SK-N-SH treated with all-trans-retinoic acid at 6 μM for 48 hours (cell line): ENCODE measurements around the gene MAPK1IP1L.
A peak's percentile ranks its signal among the peaks of the same experiment; 100 is the strongest.
"Not testable (repeated sequence)": the region's sequence is repeated elsewhere in the genome, so short reads cannot be mapped to it uniquely, and the experiment has no call there.

Source experiments
- ATAC-seq: fragments of 200-7000 bp; cut with Tn5 transposase; 3 replicates; pipeline ENCODE4 v1.9.1; 2020; ENCODE audit warnings: mild to moderate bottlenecking, moderate library complexity
- ARNTL ChIP-seq: fragments of 450-650 bp; formaldehyde crosslinking; IDR thresholded peaks from 2 replicates; pipeline ENCODE4 v1.5.0; 2020; ENCODE audit warnings: low read depth, mild to moderate bottlenecking, moderate library complexity, borderline replicate concordance
- BACH2 ChIP-seq: fragments of 250-450 bp; sonication (Bioruptor Pico); IDR thresholded peaks from 2 replicates; pipeline ENCODE4 v1.9.0; 2021; ENCODE audit warnings: mild to moderate bottlenecking, borderline replicate concordance
- CREB5 ChIP-seq: fragments of 250-450 bp; sonication (Bioruptor Pico); IDR thresholded peaks from 2 replicates; pipeline ENCODE4 v1.5.1; 2020; ENCODE audit warnings: low read depth, mild to moderate bottlenecking, moderate library complexity
- CSDC2 ChIP-seq: fragments of 250-450 bp; sonication (Bioruptor Pico); IDR thresholded peaks from 2 replicates; pipeline ENCODE4 v1.5.0; 2020; ENCODE audit warnings: mild to moderate bottlenecking, moderate library complexity
- CSRNP3 ChIP-seq: fragments of 250-450 bp; sonication (Bioruptor Pico); IDR thresholded peaks from 2 replicates; pipeline ENCODE4 v1.5.1; 2021; ENCODE audit warnings: mild to moderate bottlenecking, moderate library complexity
- ESRRG ChIP-seq: fragments of 250-450 bp; sonication (Bioruptor Pico); IDR thresholded peaks from 2 replicates; pipeline ENCODE4 v1.6.1; 2021; ENCODE audit warnings: mild to moderate bottlenecking
- GLIS3 ChIP-seq: fragments of 250-450 bp; sonication (Bioruptor Pico); IDR thresholded peaks from 2 replicates; pipeline ENCODE4 v1.5.0; 2020; ENCODE audit warnings: mild to moderate bottlenecking, moderate library complexity
- ISL1 ChIP-seq: fragments of 250-450 bp; sonication (Bioruptor Pico); IDR thresholded peaks from 2 replicates; pipeline ENCODE4 v2.1.2; 2022; ENCODE audit warnings: mild to moderate bottlenecking, moderate library complexity
- OSR1 ChIP-seq: fragments of 250-450 bp; sonication (Bioruptor Pico); IDR thresholded peaks from 2 replicates; pipeline ENCODE4 v1.8.0; 2022; ENCODE audit warnings: moderate library complexity, mild to moderate bottlenecking, inconsistent platforms
- PATZ1 ChIP-seq: fragments of 250-450 bp; sonication (Bioruptor Pico); IDR thresholded peaks from 2 replicates; pipeline ENCODE4 v1.8.0; 2020; ENCODE audit warnings: mild to moderate bottlenecking, moderate library complexity, borderline replicate concordance
- POU6F1 ChIP-seq: fragments of 250-450 bp; sonication (Bioruptor Pico); IDR thresholded peaks from 2 replicates; pipeline ENCODE4 v1.8.0; 2021; ENCODE audit warnings: low read depth, mild to moderate bottlenecking, moderate library complexity, borderline replicate concordance
- PPARA ChIP-seq: fragments of 250-450 bp; sonication (Bioruptor Pico); IDR thresholded peaks from 2 replicates; pipeline ENCODE4 v1.5.0; 2020; ENCODE audit warnings: mild to moderate bottlenecking, borderline replicate concordance
- RARB ChIP-seq: fragments of 250-450 bp; sonication (Bioruptor Pico); IDR thresholded peaks from 2 replicates; pipeline ENCODE4 v1.8.0; 2021; ENCODE audit warnings: mild to moderate bottlenecking, moderate library complexity
- SNAI2 ChIP-seq: fragments of 250-450 bp; sonication (Bioruptor Pico); IDR thresholded peaks from 2 replicates; pipeline ENCODE4 v1.5.0; 2020; ENCODE audit warnings: mild to moderate bottlenecking, moderate library complexity
- TSHZ2 ChIP-seq: fragments of 250-450 bp; sonication (Bioruptor Pico); IDR thresholded peaks from 2 replicates; pipeline ENCODE4 v1.5.0; 2020; ENCODE audit warnings: mild to moderate bottlenecking, moderate library complexity
- ZC3H10 ChIP-seq: fragments of 250-450 bp; sonication (Bioruptor Pico); IDR thresholded peaks from 2 replicates; pipeline ENCODE4 v1.5.1; 2021; ENCODE audit warnings: mild to moderate bottlenecking, moderate library complexity
- ZFP3 ChIP-seq: fragments of 250-450 bp; sonication (Bioruptor Pico); IDR thresholded peaks from 2 replicates; pipeline ENCODE4 v1.5.0; 2020; ENCODE audit warnings: mild to moderate bottlenecking, moderate library complexity
- ZFP30 ChIP-seq: fragments of 450-650 bp; formaldehyde crosslinking; IDR thresholded peaks from 2 replicates; pipeline ENCODE4 v1.5.0; 2022; ENCODE audit warnings: mild to moderate bottlenecking, moderate library complexity
- ZNF565 ChIP-seq: fragments of 450-650 bp; formaldehyde crosslinking; conservative IDR thresholded peaks from 2 replicates; pipeline ENCODE4 v1.5.0; 2020; ENCODE audit warnings: low read depth, mild to moderate bottlenecking, moderate library complexity
- ZNF70 ChIP-seq: fragments of 450-650 bp; formaldehyde crosslinking; IDR thresholded peaks from 2 replicates; pipeline ENCODE4 v1.5.0; 2020; ENCODE audit warnings: mild to moderate bottlenecking, moderate library complexity
- ZNF8 ChIP-seq: fragments of 450-650 bp; formaldehyde crosslinking; IDR thresholded peaks from 2 replicates; pipeline ENCODE4 v1.5.0; 2020; ENCODE audit warnings: mild to moderate bottlenecking, moderate library complexity

MAPK1IP1L gene

DNA sequence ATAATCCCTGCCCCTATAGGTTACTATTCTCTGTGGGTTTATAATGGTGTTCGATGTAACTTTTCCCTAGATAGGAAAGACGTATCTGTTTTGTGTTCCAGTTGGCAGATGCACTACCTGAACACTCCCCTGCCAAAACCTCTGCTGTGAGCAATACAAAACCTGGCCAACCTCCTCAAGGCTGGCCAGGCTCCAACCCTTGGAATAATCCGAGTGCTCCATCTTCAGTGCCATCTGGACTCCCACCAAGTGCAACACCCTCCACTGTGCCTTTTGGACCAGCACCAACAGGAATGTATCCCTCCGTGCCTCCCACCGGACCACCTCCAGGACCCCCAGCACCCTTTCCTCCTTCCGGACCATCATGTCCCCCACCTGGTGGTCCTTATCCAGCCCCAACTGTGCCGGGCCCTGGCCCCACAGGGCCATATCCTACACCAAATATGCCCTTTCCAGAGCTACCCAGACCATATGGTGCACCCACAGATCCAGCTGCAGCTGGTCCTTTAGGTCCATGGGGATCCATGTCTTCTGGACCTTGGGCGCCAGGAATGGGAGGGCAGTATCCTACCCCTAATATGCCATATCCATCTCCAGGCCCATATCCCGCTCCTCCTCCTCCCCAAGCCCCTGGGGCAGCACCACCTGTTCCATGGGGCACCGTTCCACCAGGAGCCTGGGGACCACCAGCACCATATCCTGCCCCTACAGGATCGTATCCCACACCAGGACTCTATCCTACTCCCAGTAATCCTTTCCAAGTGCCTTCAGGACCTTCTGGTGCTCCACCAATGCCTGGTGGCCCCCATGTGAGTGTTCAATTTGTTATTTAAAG, 11.3 kb downstream of the MAPK1IP1L start:
- TF ChIP-seq ZNF565, result no peak
- TF ChIP-seq ZNF8 (CRISPR knock-in tag), result no peak
- peak; percentile 22; the same call in 2 of the 3 replicates for ATAC-seq

GRCh38 chr14:55064896-55065295, 13.4 kb downstream of the MAPK1IP1L start:
- ATAC-seq, result not testable (repeated sequence)

DNA sequence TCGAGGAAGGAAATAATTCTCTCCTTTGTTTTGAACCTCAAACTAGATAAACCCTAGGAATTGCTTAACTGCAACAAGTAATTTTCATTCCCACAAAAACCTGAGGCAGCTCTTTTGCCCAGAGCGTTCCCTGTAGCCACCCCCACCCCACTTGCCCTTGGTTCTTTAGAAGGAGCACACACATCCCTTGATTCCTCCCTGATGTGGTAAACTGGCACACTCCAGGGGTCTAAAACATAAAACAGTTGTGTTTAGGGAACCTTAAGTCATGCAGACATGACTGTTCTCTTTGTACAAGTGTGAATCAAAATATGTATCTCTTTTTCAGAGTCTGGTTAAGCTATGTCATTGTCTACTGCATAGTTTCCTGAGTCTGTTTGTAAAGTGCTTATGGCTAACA, 14.0 kb downstream of the MAPK1IP1L start:
- TF ChIP-seq SNAI2 (CRISPR knock-in tag), result no peak
- TF ChIP-seq ZFP3 (CRISPR knock-in tag), result no peak
- no peak for TF ChIP-seq ZNF565
- no peak for TF ChIP-seq TSHZ2 (CRISPR knock-in tag)
- no peak for TF ChIP-seq ZNF8 (CRISPR knock-in tag)
- no peak for TF ChIP-seq ZC3H10
- no peak for TF ChIP-seq ESRRG (CRISPR knock-in tag)
- TF ChIP-seq RARB (CRISPR knock-in tag), result no peak
- TF ChIP-seq ZNF70, result no peak
- no peak for TF ChIP-seq ARNTL (CRISPR knock-in tag)
- TF ChIP-seq CREB5, result no peak
- no peak for TF ChIP-seq OSR1 (CRISPR knock-in tag)
- ATAC-seq, result no peak

GRCh38 chr14:55066223-55066622, 14.8 kb downstream of the MAPK1IP1L start:
- no peak for ATAC-seq
- TF ChIP-seq GLIS3 (CRISPR knock-in tag), result no peak
- no peak for TF ChIP-seq ARNTL (CRISPR knock-in tag)
- TF ChIP-seq SNAI2 (CRISPR knock-in tag), result no peak
- TF ChIP-seq OSR1 (CRISPR knock-in tag), result no peak
- TF ChIP-seq ZNF70, result no peak
- no peak for TF ChIP-seq RARB (CRISPR knock-in tag)
- no peak for TF ChIP-seq PPARA
- TF ChIP-seq ESRRG (CRISPR knock-in tag), result no peak
- no peak for TF ChIP-seq PATZ1 (CRISPR knock-in tag)
- TF ChIP-seq BACH2, result no peak
- no peak for TF ChIP-seq CSDC2

- TF ChIP-seq ISL1 (CRISPR knock-in tag) (peak; percentile 60), ARNTL (CRISPR knock-in tag) (no peak)
- ATAC-seq, result peak; percentile 5; the same call in 2 of the 3 replicates
These were observed 19.5 kb downstream of the MAPK1IP1L start for GRCh38 chr14:55070981-55071411.

- peak; percentile 80 for ATAC-seq
- TF ChIP-seq SNAI2 (CRISPR knock-in tag), result no peak
- TF ChIP-seq ZFP30 (CRISPR knock-in tag), result no peak
- no peak for TF ChIP-seq POU6F1 (CRISPR knock-in tag)
- no peak for TF ChIP-seq ISL1 (CRISPR knock-in tag)
- no peak for TF ChIP-seq CSRNP3 (CRISPR knock-in tag)
- TF ChIP-seq PATZ1 (CRISPR knock-in tag), result no peak
These were observed 20.6 kb downstream of the MAPK1IP1L start for GRCh38 chr14:55071870-55072640.
